ENCODE measurements around the gene HAPSTR1.
"Not testable (repeated sequence)": the region's sequence is repeated elsewhere in the genome, so short reads cannot be mapped to it uniquely, and the experiment has no call there.

HAPSTR1 gene

GRCh38 chr16:9072806-9073341, 18.6 kb upstream of the HAPSTR1 start:
- DNase-seq, result peak; percentile 1 to 27 (median 7)

GRCh38 chr16:9075299-9076071, 16.0 kb upstream of the HAPSTR1 start:
- DNase-seq, result no peak

GRCh38 chr16:9077091-9077809, 14.2 kb upstream of the HAPSTR1 start:
- no peak for DNase-seq

- DNase-seq, result peak in 1 of 3 experiments; percentile 24
Observed at GRCh38 chr16:9078467-9079429, 12.7 kb upstream of the HAPSTR1 start.

- no peak for DNase-seq
Observed at GRCh38 chr16:9079430-9079812, 12.0 kb upstream of the HAPSTR1 start.

GRCh38 chr16:9081158-9081557, 10.3 kb upstream of the HAPSTR1 start:
- no peak for DNase-seq

- DNase-seq, result no peak
Observed at GRCh38 chr16:9081843-9082242, 9.6 kb upstream of the HAPSTR1 start.

- no peak for DNase-seq
Observed at GRCh38 chr16:9082422-9082821, 9.0 kb upstream of the HAPSTR1 start.

- DNase-seq, result not testable (repeated sequence)
Observed at GRCh38 chr16:9087733-9088132, 3.7 kb upstream of the HAPSTR1 start.

GRCh38 chr16:9088848-9089247, 2.6 kb upstream of the HAPSTR1 start:
- no peak for DNase-seq

GRCh38 chr16:9089660-9090059, 1.8 kb upstream of the HAPSTR1 start:
- DNase-seq, result no peak

GRCh38 chr16:9090101-9090959, 1.1 kb upstream of the HAPSTR1 start:
- DNase-seq, result peak in 2 of 3 experiments; percentile 74 to 79

- peak in 2 of 3 experiments; percentile 67 to 80 for DNase-seq
Observed at GRCh38 chr16:9091867-9092281, 430 bp downstream of the HAPSTR1 start.

- peak in 2 of 3 experiments; percentile 55 to 67 for DNase-seq
Observed at GRCh38 chr16:9092282-9092977, 986 bp downstream of the HAPSTR1 start.

GRCh38 chr16:9092978-9093344, 1.5 kb downstream of the HAPSTR1 start:
- peak; percentile 26 to 64 (median 30) for DNase-seq

GRCh38 chr16:9094011-9094846, 2.8 kb downstream of the HAPSTR1 start:
- no peak for DNase-seq

- DNase-seq, result no peak
Observed at GRCh38 chr16:9095171-9095570, 3.7 kb downstream of the HAPSTR1 start.

- DNase-seq, result no peak
Observed at GRCh38 chr16:9095656-9096397, 4.4 kb downstream of the HAPSTR1 start.

GRCh38 chr16:9096416-9096952, 5.0 kb downstream of the HAPSTR1 start:
- no peak for DNase-seq
